Upper lobe of left lung (tissue), 6 donors: ENCODE results near the gene KCNQ2. TPM values are rescaled to one million over a fixed set of nuclear protein-coding genes. Genes with fewer than 3 reads are reported as not detected.

Experiments
- ATAC-seq, 2 donors: fragments of 200-7000 bp; cut with Tn5 transposase; one replicate each; pipeline ENCODE4 v1.9.1; 2022; ENCODE audit warnings: mild to moderate bottlenecking in 2 of 2, moderate library complexity in 2 of 2; ENCODE audit not compliant: low FRiP score in 2 of 2
- DNase-seq, 2 donors: peaks; one replicate each; pipeline ENCODE4 v3.0.0-alpha.2; 2019 to 2020
- H3K27ac ChIP-seq, 4 donors: fragments of 200-600 bp; sonication (generic); one replicate each; pipeline ENCODE4 v1.5.1; 2016 to 2019
- H3K27me3 ChIP-seq, 4 donors: fragments of 200-600 bp; sonication (generic); one replicate each; pipeline ENCODE4 v1.5.1; 2017 to 2019
- H3K36me3 ChIP-seq, 4 donors: fragments of 200-600 bp; sonication (generic); one replicate each; pipeline ENCODE4 v1.5.1; 2016 to 2019
- H3K4me1 ChIP-seq, 4 donors: fragments of 200-600 bp; sonication (generic); one replicate each; pipeline ENCODE4 v1.5.1; 2018 to 2019
- H3K4me3 ChIP-seq, 4 donors: fragments of 200-600 bp; sonication (generic); one replicate each; pipeline ENCODE4 v1.5.1; 2017 to 2019; ENCODE audit warnings: mild to moderate bottlenecking in 2 of 4, moderate library complexity in 1 of 4
- H3K9me3 ChIP-seq, 4 donors: fragments of 200-600 bp; sonication (generic); one replicate each; pipeline ENCODE4 v1.5.1; 2018 to 2019
- CTCF ChIP-seq, 6 experiments: fragments of 450-650 bp in 4 of 6; fragments of 200-600 bp in 2 of 6; sonication (generic) in 2 of 6; IDR thresholded peaks; one replicate each; pipeline ENCODE4 v1.5.1; 2016 to 2019; ENCODE audit warnings: antibody characterized with exemption in 6 of 6
- EP300 ChIP-seq, 4 donors: sonication (generic); formaldehyde crosslinking; IDR thresholded peaks; one replicate each; pipeline ENCODE4 v1.5.1; 2017; ENCODE audit warnings: antibody characterized with exemption in 4 of 4, control low read depth in 2 of 4
- POLR2A ChIP-seq, 4 donors: fragments of 450-650 bp; IDR thresholded peaks; one replicate each; pipeline ENCODE4 v1.5.1; 2016 to 2017; ENCODE audit warnings: antibody characterized with exemption in 4 of 4, mild to moderate bottlenecking in 2 of 4
- POLR2AphosphoS5 ChIP-seq, 2 donors: sonication (generic); formaldehyde crosslinking; IDR thresholded peaks; one replicate each; pipeline ENCODE4 v1.5.1; 2017; ENCODE audit warnings: antibody characterized with exemption in 2 of 2
- WGBS, 2 donors: methylation state at CpG; one replicate each; pipeline ENCODE4 v1.1.5; 2017 to 2018; 5-methylcytosine and 5-hydroxymethylcytosine counted together
- total RNA-seq, 6 donors: library from RNA; depleted of rRNA in 4 of 6; stranded (reverse); fragments of >200 nt in 4 of 6; gene quantifications; one replicate each; pipeline versions ENCODE4 v1.1.0 to v1.2.1, GENCODE V29; 2016 to 2021
- donor health status: DM: no; HTN: no; CAD: no; lungs with moderate emphysema.
- donor health status: DM: no; HTN: yes; CAD: no; lungs with severe emphysema.

Gene KCNQ2
- total RNA-seq, 6 donors from 2014 or later: 0.66 TPM; not detected in 5

- Histone ChIP-seq H3K27ac (no peak overlapping the region), H3K9me3 (no peaks in the 10 kb centered on the region), H3K27me3 (peaks cover 0 to 37% (median 18%) of the 10 kb centered on the region in 4 donors), H3K4me3 (no peak overlapping the region), H3K4me1 (peaks cover 0 to 10% (median 1%) of the 10 kb centered on the region in 4 donors), H3K36me3 (no peaks in the 10 kb centered on the region)
- ATAC-seq (no peak), DNase-seq (peak in 1 of 2 donors; percentile 81)
- TF ChIP-seq POLR2A (IDR thresholded peaks at IDR 0.05) (no peak), EP300 (IDR thresholded peaks at IDR 0.05) (no peak), CTCF (IDR thresholded peaks at IDR 0.05) (no peak), POLR2AphosphoS5 (IDR thresholded peaks at IDR 0.05) (no peak)
- 43 to 55% methylated on average over 4 to 30 of the region's 83 CpGs for WGBS, 2 donors
These were observed 16.1 kb upstream of the KCNQ2 start for GRCh38 chr20:63488315-63489251.

- no peaks in the 10 kb centered on the region for H3K9me3 ChIP-seq
- H3K36me3 ChIP-seq: no peaks in the 10 kb centered on the region
- H3K4me3 ChIP-seq: no peak overlapping the region
- DNase-seq (peak in 1 of 2 donors; percentile 71), ATAC-seq (no peak)
- WGBS, 2 donors: 33% methylated on average over 13 of the region's 40 CpGs; no CpG with 5 or more reads in 1 of the 2 donors
- peaks cover 0 to 18% (median 7%) of the 10 kb centered on the region in 4 donors for H3K4me1 ChIP-seq
- TF ChIP-seq CTCF (IDR thresholded peaks at IDR 0.05) (no peak), EP300 (IDR thresholded peaks at IDR 0.05) (no peak), POLR2A (IDR thresholded peaks at IDR 0.05) (no peak), POLR2AphosphoS5 (IDR thresholded peaks at IDR 0.05) (no peak)
- no peak overlapping the region for H3K27ac ChIP-seq
- peaks cover 0 to 37% (median 18%) of the 10 kb centered on the region in 4 donors for H3K27me3 ChIP-seq
These were observed 15.4 kb upstream of the KCNQ2 start for GRCh38 chr20:63487781-63488241.

- no peaks in the 10 kb centered on the region for H3K9me3 ChIP-seq
- no peak for ATAC-seq
- H3K4me3 ChIP-seq: no peak overlapping the region
- H3K36me3 ChIP-seq: no peaks in the 10 kb centered on the region
- peaks cover 0 to 37% (median 18%) of the 10 kb centered on the region in 4 donors for H3K27me3 ChIP-seq
- H3K27ac ChIP-seq: no peak overlapping the region
- H3K4me1 ChIP-seq: peaks cover 0 to 19% (median 7%) of the 10 kb centered on the region in 4 donors
- no peak for TF ChIP-seq EP300 (IDR thresholded peaks at IDR 0.05)
- TF ChIP-seq CTCF (IDR thresholded peaks at IDR 0.05): no peak
- no peak for TF ChIP-seq POLR2A (IDR thresholded peaks at IDR 0.05)
- TF ChIP-seq POLR2AphosphoS5 (IDR thresholded peaks at IDR 0.05): no peak
- DNase-seq: no peak
- 45 to 46% methylated on average over 7 to 14 of the region's 14 CpGs for WGBS, 2 donors
These were observed 14.8 kb upstream of the KCNQ2 start for GRCh38 chr20:63487116-63487764.

GRCh38 chr20:63486300-63486855 lies 13.9 kb upstream of the KCNQ2 start:
- H3K4me3 ChIP-seq: no peak overlapping the region

More at GRCh38 chr20:63486300-63486855, 13.9 kb upstream of the KCNQ2 start:
- DNase-seq (peak in 1 of 2 donors; percentile 65), ATAC-seq (no peak)
- no peak for TF ChIP-seq POLR2A (IDR thresholded peaks at IDR 0.05)
- no peak for TF ChIP-seq EP300 (IDR thresholded peaks at IDR 0.05)
- no peak for TF ChIP-seq POLR2AphosphoS5 (IDR thresholded peaks at IDR 0.05)
- no peak for TF ChIP-seq CTCF (IDR thresholded peaks at IDR 0.05)
- Histone ChIP-seq H3K27ac (no peak overlapping the region), H3K27me3 (peaks cover 0 to 37% (median 18%) of the 10 kb centered on the region in 4 donors), H3K4me1 (peaks cover 0 to 19% (median 7%) of the 10 kb centered on the region in 4 donors), H3K36me3 (no peaks in the 10 kb centered on the region), H3K9me3 (no peaks in the 10 kb centered on the region)
- WGBS, 2 donors: 90 to 96% methylated on average over 3 to 17 of the region's 17 CpGs
